ENCODE results near the gene ITPRID1. TPM values are rescaled to one million over a fixed set of nuclear protein-coding genes. Genes with fewer than 3 reads are reported as not detected.

ITPRID1 gene
- total RNA-seq, 4 donors from 2014 or later = 2.8 to 6.3 (median 4.4) TPM

GRCh38 chr7:31495653-31496052 is 18.2 kb upstream of the ITPRID1 start:
- TF ChIP-seq EP300 (IDR thresholded peaks at IDR 0.05; ENCODE audit: low read depth) = no peak
- intact Hi-C loops (cut with DNase I; ENCODE audit: low total_unique reads) (no loop called here), in situ Hi-C loops (cut with MboI; ENCODE audit: low pct_ligation_motif_present in 1 of 4, low pct_unique_long_range_greater_than_20kb in 1 of 4, low sequenced_read_pairs in 3 of 4) (loop anchor here in 1 of 4 donors (25.0 kb wide), 1 partner anchor 308 kb away; no protein-coding TSS in a partner anchor)
- H3K27me3 ChIP-seq = no peaks in the 10 kb centered on the region
- no peaks in the 10 kb centered on the region for H3K36me3 ChIP-seq
- H3K4me1 ChIP-seq = peaks cover 0 to 6% (median 0%) of the 10 kb centered on the region in 4 donors
- no peak overlapping the region for H3K4me3 ChIP-seq
- DNase-seq = no peak
- no peak overlapping the region for H3K27ac ChIP-seq
- no peaks in the 10 kb centered on the region for H3K9me3 ChIP-seq
- 89 to 90% methylated on average over 3 of the region's 3 CpGs for WGBS, 2 donors (ENCODE audit: low coverage in 1 of 2)

- 40 to 60% methylated on average over 1 to 3 of the region's 3 CpGs for WGBS, 2 donors (ENCODE audit: low coverage in 1 of 2)
- in situ Hi-C loops (cut with MboI; ENCODE audit: low pct_ligation_motif_present in 1 of 4, low pct_unique_long_range_greater_than_20kb in 1 of 4, low sequenced_read_pairs in 3 of 4) = loop anchor here in 1 of 4 donors (25.0 kb wide), 1 partner anchor 310 kb away; no protein-coding TSS in a partner anchor
These were observed 16.4 kb upstream of the ITPRID1 start for GRCh38 chr7:31497516-31497915.

DNA sequence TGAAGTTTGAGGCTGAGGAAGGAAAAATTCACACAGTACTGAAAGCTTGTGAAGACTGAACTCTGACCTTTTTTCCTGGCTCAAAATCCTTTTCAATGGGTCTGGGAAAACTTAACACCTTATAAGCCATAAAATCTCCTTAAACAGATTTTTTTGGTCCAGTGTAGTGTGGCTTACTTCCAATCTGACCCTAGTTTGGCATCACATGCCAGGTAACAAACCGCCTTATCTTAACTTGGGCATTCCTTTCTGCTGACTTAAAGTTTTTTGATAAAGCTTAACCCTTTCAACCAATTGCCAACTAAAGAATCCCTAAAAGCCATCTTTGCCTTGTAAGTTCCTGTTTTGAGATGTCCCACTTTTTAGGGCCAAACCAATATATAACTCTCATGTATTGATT is 13.2 kb upstream of the ITPRID1 start:
- H3K27ac ChIP-seq = no peak overlapping the region
- H3K36me3 ChIP-seq = no peaks in the 10 kb centered on the region
- intact Hi-C loops (cut with DNase I; ENCODE audit: low total_unique reads) (no loop called here), in situ Hi-C loops (cut with MboI; ENCODE audit: low pct_ligation_motif_present in 1 of 4, low pct_unique_long_range_greater_than_20kb in 1 of 4, low sequenced_read_pairs in 3 of 4) (loop anchor here in 1 of 4 donors (25.0 kb wide), 1 partner anchor 112 kb away; no protein-coding TSS in a partner anchor)
- TF ChIP-seq POLR2A (IDR thresholded peaks at IDR 0.05) (no peak), CTCF (IDR thresholded peaks at IDR 0.05) (no peak), EP300 (IDR thresholded peaks at IDR 0.05; ENCODE audit: low read depth) (no peak), POLR2AphosphoS5 (IDR thresholded peaks at IDR 0.05) (no peak)
- no peak overlapping the region for H3K4me3 ChIP-seq
- WGBS, 2 donors (ENCODE audit: low coverage in 1 of 2) = 11 to 20% methylated on average over 1 of the region's 1 CpG
- no peaks in the 10 kb centered on the region for H3K4me1 ChIP-seq
- no peaks in the 10 kb centered on the region for H3K9me3 ChIP-seq
- no peak for DNase-seq
- no peaks in the 10 kb centered on the region for H3K27me3 ChIP-seq

More at GRCh38 chr7:31497516-31497915, 16.4 kb upstream of the ITPRID1 start:
- no peak for DNase-seq
- no peaks in the 10 kb centered on the region for H3K36me3 ChIP-seq
- H3K4me3 ChIP-seq = no peak overlapping the region
- H3K4me1 ChIP-seq = peaks cover 0 to 6% (median 0%) of the 10 kb centered on the region in 4 donors
- no peaks in the 10 kb centered on the region for H3K27me3 ChIP-seq
- H3K9me3 ChIP-seq = no peaks in the 10 kb centered on the region
- TF ChIP-seq POLR2A (IDR thresholded peaks at IDR 0.05) (no peak), POLR2AphosphoS5 (IDR thresholded peaks at IDR 0.05) (no peak), CTCF (IDR thresholded peaks at IDR 0.05) (no peak), EP300 (IDR thresholded peaks at IDR 0.05; ENCODE audit: low read depth) (no peak)
- H3K27ac ChIP-seq = no peak overlapping the region
- intact Hi-C loops (cut with DNase I; ENCODE audit: low total_unique reads) = no loop called here

- H3K27me3 ChIP-seq = no peaks in the 10 kb centered on the region
- H3K36me3 ChIP-seq = no peaks in the 10 kb centered on the region
- no peaks in the 10 kb centered on the region for H3K4me1 ChIP-seq
- in situ Hi-C loops (cut with MboI; ENCODE audit: low pct_ligation_motif_present in 1 of 4, low pct_unique_long_range_greater_than_20kb in 1 of 4, low sequenced_read_pairs in 3 of 4) (loop anchor here in 1 of 4 donors (25.0 kb wide), 1 partner anchor 103 kb away; no protein-coding TSS in a partner anchor), intact Hi-C loops (cut with DNase I; ENCODE audit: low total_unique reads) (no loop called here)
- H3K4me3 ChIP-seq = no peak overlapping the region
- 77 to 79% methylated on average over 5 of the region's 5 CpGs for WGBS, 2 donors (ENCODE audit: low coverage in 1 of 2)
- H3K9me3 ChIP-seq = no peaks in the 10 kb centered on the region
- TF ChIP-seq EP300 (IDR thresholded peaks at IDR 0.05; ENCODE audit: low read depth) = no peak
- no peak for TF ChIP-seq POLR2A (IDR thresholded peaks at IDR 0.05)
- no peak for TF ChIP-seq CTCF (IDR thresholded peaks at IDR 0.05)
- DNase-seq = no peak
- H3K27ac ChIP-seq = no peak overlapping the region
These were observed 5.1 kb upstream of the ITPRID1 start for GRCh38 chr7:31508823-31509222.

- H3K9me3 ChIP-seq = no peaks in the 10 kb centered on the region
- no peak for DNase-seq
- H3K27me3 ChIP-seq = no peaks in the 10 kb centered on the region
- no peaks in the 10 kb centered on the region for H3K4me1 ChIP-seq
- H3K4me3 ChIP-seq = no peak overlapping the region
- 68 to 100% methylated on average over 2 of the region's 2 CpGs for WGBS, 2 donors (ENCODE audit: low coverage in 1 of 2)
- intact Hi-C loops (cut with DNase I; ENCODE audit: low total_unique reads) = loop anchor here (5.0 kb wide), 1 partner anchor 1905 kb away; no protein-coding TSS in a partner anchor
- H3K36me3 ChIP-seq = no peaks in the 10 kb centered on the region
- no peak overlapping the region for H3K27ac ChIP-seq
- in situ Hi-C loops (cut with MboI; ENCODE audit: low pct_ligation_motif_present in 1 of 4, low pct_unique_long_range_greater_than_20kb in 1 of 4, low sequenced_read_pairs in 3 of 4) = loop anchor here in 1 of 4 donors (25.0 kb wide), 1 partner anchor 100 kb away; no protein-coding TSS in a partner anchor
- no peak for TF ChIP-seq POLR2AphosphoS5 (IDR thresholded peaks at IDR 0.05)
- TF ChIP-seq CTCF (IDR thresholded peaks at IDR 0.05) = no peak
- no peak for TF ChIP-seq POLR2A (IDR thresholded peaks at IDR 0.05)
- TF ChIP-seq EP300 (IDR thresholded peaks at IDR 0.05; ENCODE audit: low read depth) = no peak
These were observed 1.7 kb upstream of the ITPRID1 start for GRCh38 chr7:31512166-31512565.
